IPS DF 6.9 (cell line): Measurements from ENCODE around the gene NBPF3.
"Not testable (repeated sequence)": the region's sequence is repeated elsewhere in the genome, so short reads cannot be mapped to it uniquely, and the experiment has no call there.

ENCODE experiments used
- DNase-seq: peaks from one replicate; pipeline ENCODE4 v3.0.0-alpha.2; 2013; ENCODE audit warnings: low read depth, low spot score
- H3K27ac ChIP-seq: one replicate; pipeline ENCODE4 v1.5.1; 2013; ENCODE audit warnings: low read length, control low read depth
- H3K27me3 ChIP-seq: 2 replicates; pipeline ENCODE4 v1.6.1; 2013; ENCODE audit warnings: mild to moderate bottlenecking, low read length; ENCODE audit not compliant: control insufficient read depth, insufficient read depth
- H3K36me3 ChIP-seq: 2 replicates; pipeline ENCODE4 v1.6.1; 2013; ENCODE audit warnings: low read length; ENCODE audit not compliant: control insufficient read depth, insufficient read depth
- H3K4me1 ChIP-seq: 2 replicates; pipeline ENCODE4 v1.6.1; 2013; ENCODE audit warnings: low read length; ENCODE audit not compliant: control insufficient read depth, insufficient read depth
- H3K4me3 ChIP-seq: 2 replicates; pipeline ENCODE4 v1.5.1; 2013; ENCODE audit warnings: mild to moderate bottlenecking, low read length
- H3K9me3 ChIP-seq: 2 replicates; pipeline ENCODE4 v1.6.1; 2013; ENCODE audit warnings: low read length, inconsistent platforms; ENCODE audit not compliant: control insufficient read depth, insufficient read depth
- WGBS: extraction: QIAGEN DNeasy Blood & Tissue Kit; methylation state at CpG from one replicate; pipeline ENCODE4 v1.1.7; 2013; ENCODE audit warnings: mixed read lengths, missing lambda C conversion rate; ENCODE audit not compliant: insufficient read length, insufficient coverage; 5-methylcytosine and 5-hydroxymethylcytosine counted together

NBPF3 gene

GRCh38 chr1:21438646-21439312, 1.2 kb upstream of the NBPF3 start:
- H3K27me3 ChIP-seq, DNase-seq, H3K36me3 ChIP-seq, H3K4me3 ChIP-seq, H3K27ac ChIP-seq, H3K9me3 ChIP-seq, H3K4me1 ChIP-seq: not testable (repeated sequence)
- WGBS, result no CpG with 5 or more reads among the region's 12 CpGs

- Histone ChIP-seq H3K4me3 (peak overlapping the region; percentile 45; the same call in 1 of the 2 replicates), H3K27ac (no peak overlapping the region), H3K27me3 (peaks cover 4% of the 10 kb centered on the region; the same call in 1 of the 2 replicates), H3K36me3 (no peaks in the 10 kb centered on the region), H3K9me3 (no peaks in the 10 kb centered on the region), H3K4me1 (no peaks in the 10 kb centered on the region)
- DNase-seq, result no peak
- WGBS, result no CpG with 5 or more reads among the region's 7 CpGs
Measured at GRCh38 chr1:21439345-21439720, 604 bp upstream of the NBPF3 start.

- not testable (repeated sequence) for H3K36me3 ChIP-seq, H3K27ac ChIP-seq, H3K4me1 ChIP-seq, H3K27me3 ChIP-seq, H3K9me3 ChIP-seq, DNase-seq
- H3K4me3 ChIP-seq, result peak overlapping the region; percentile 45; the same call in 1 of the 2 replicates
- no CpG with 5 or more reads among the region's 21 CpGs for WGBS
Measured at GRCh38 chr1:21440630-21441125, 741 bp downstream of the NBPF3 start.

- not testable (repeated sequence) for H3K36me3 ChIP-seq, H3K4me1 ChIP-seq, H3K27ac ChIP-seq, H3K9me3 ChIP-seq, DNase-seq, H3K4me3 ChIP-seq, H3K27me3 ChIP-seq
- no CpG with 5 or more reads among the region's 2 CpGs for WGBS
Measured at GRCh38 chr1:21446647-21447046, 6.7 kb downstream of the NBPF3 start.

GRCh38 chr1:21447311-21447710, 7.4 kb downstream of the NBPF3 start:
- H3K4me3 ChIP-seq, result no peak overlapping the region
- H3K4me1 ChIP-seq, result no peaks in the 10 kb centered on the region
- H3K36me3 ChIP-seq, result no peaks in the 10 kb centered on the region
- WGBS, result no CpG with 5 or more reads among the region's 5 CpGs
- no peaks in the 10 kb centered on the region for H3K9me3 ChIP-seq
- H3K27ac ChIP-seq, result no peak overlapping the region
- no peak for DNase-seq
- no peaks in the 10 kb centered on the region for H3K27me3 ChIP-seq

GRCh38 chr1:21449906-21450305, 10.0 kb downstream of the NBPF3 start:
- H3K4me3 ChIP-seq, result no peak overlapping the region
- no peaks in the 10 kb centered on the region for H3K27me3 ChIP-seq
- no peaks in the 10 kb centered on the region for H3K9me3 ChIP-seq
- DNase-seq, result no peak
- no peak overlapping the region for H3K27ac ChIP-seq
- WGBS, result no CpG with 5 or more reads among the region's 1 CpG
- no peaks in the 10 kb centered on the region for H3K4me1 ChIP-seq
- no peaks in the 10 kb centered on the region for H3K36me3 ChIP-seq

- H3K4me3 ChIP-seq, result no peak overlapping the region
- no CpG with 5 or more reads among the region's 1 CpG for WGBS
- H3K27me3 ChIP-seq, result no peaks in the 10 kb centered on the region
- no peak overlapping the region for H3K27ac ChIP-seq
- no peaks in the 10 kb centered on the region for H3K4me1 ChIP-seq
- no peaks in the 10 kb centered on the region for H3K36me3 ChIP-seq
- no peak for DNase-seq
- H3K9me3 ChIP-seq, result no peaks in the 10 kb centered on the region
Measured at GRCh38 chr1:21451212-21451611, 11.3 kb downstream of the NBPF3 start.

- Histone ChIP-seq H3K4me1 (no peaks in the 10 kb centered on the region), H3K4me3 (no peak overlapping the region), H3K27ac (no peak overlapping the region), H3K27me3 (no peaks in the 10 kb centered on the region), H3K36me3 (no peaks in the 10 kb centered on the region), H3K9me3 (no peaks in the 10 kb centered on the region)
- WGBS, result no CpG with 5 or more reads among the region's 2 CpGs
- DNase-seq, result no peak
Measured at GRCh38 chr1:21451981-21452411, 12.1 kb downstream of the NBPF3 start.

- not testable (repeated sequence) for H3K27me3 ChIP-seq, H3K36me3 ChIP-seq, H3K27ac ChIP-seq, H3K4me3 ChIP-seq, H3K4me1 ChIP-seq, DNase-seq, H3K9me3 ChIP-seq
- no CpG with 5 or more reads among the region's 5 CpGs for WGBS
Measured at GRCh38 chr1:21453964-21454614, 14.2 kb downstream of the NBPF3 start.

- H3K4me3 ChIP-seq, H3K9me3 ChIP-seq, H3K4me1 ChIP-seq, DNase-seq, H3K27ac ChIP-seq, H3K36me3 ChIP-seq, H3K27me3 ChIP-seq: not testable (repeated sequence)
- WGBS, result no CpG with 5 or more reads among the region's 5 CpGs
Measured at GRCh38 chr1:21454904-21455303, 15.0 kb downstream of the NBPF3 start.

- Histone ChIP-seq H3K27ac (no peak overlapping the region), H3K27me3 (no peaks in the 10 kb centered on the region), H3K4me1 (no peaks in the 10 kb centered on the region), H3K9me3 (no peaks in the 10 kb centered on the region), H3K4me3 (no peak overlapping the region), H3K36me3 (no peaks in the 10 kb centered on the region)
- no peak for DNase-seq
- no CpG with 5 or more reads among the region's 1 CpG for WGBS
Measured at GRCh38 chr1:21457654-21458053, 17.7 kb downstream of the NBPF3 start.
